ENCODE measurements around the gene LRRC63. TPM values are rescaled to one million over a fixed set of nuclear protein-coding genes. Genes with fewer than 3 reads are reported as not detected.
"Not testable (repeated sequence)": the region's sequence is repeated elsewhere in the genome, so short reads cannot be mapped to it uniquely, and the experiment has no call there.

The LRRC63 gene
- total and polyA plus RNA-seq, 2 donors (not counting 3 experiments of a cell fraction or from before 2014, with no cell fraction given): 0.04 TPM; not detected in 1

DNA sequence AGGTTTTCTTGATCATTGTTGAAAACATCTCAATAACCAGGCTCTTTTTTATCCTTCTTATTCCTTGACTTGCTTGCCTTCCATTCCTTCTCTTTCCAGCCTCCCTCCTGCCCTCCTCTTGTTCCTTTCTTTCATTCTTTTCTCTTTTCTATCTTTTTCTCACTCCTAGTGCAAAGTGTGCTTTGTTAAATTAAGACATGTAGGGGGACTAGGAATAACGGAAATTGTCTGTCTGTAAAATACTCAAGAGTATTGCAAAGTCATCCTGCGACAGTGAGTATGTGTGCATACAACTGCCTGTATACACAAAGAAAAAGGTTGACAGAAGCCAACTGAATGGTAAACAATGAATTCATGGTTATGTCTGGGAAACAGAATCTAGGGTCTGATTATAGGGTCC lies 70.1 kb downstream of the LRRC63 start:
- Histone ChIP-seq H3K9me3 (replicated peaks; ENCODE audit: control insufficient read depth, insufficient read depth, low read length) (no peaks in the 10 kb centered on the region), H3K4me1 (ENCODE audit: control insufficient read depth, extremely low read depth, insufficient read depth, low read length) (no peaks in the 10 kb centered on the region), H3K36me3 (ENCODE audit: control insufficient read depth in 2 of 2, extremely low read depth in 1 of 2, insufficient read depth in 2 of 2, low read length in 2 of 2) (no peaks in the 10 kb centered on the region), H2AFZ (ENCODE audit: low read depth, low read length) (no peak overlapping the region), H3K9me1 (replicated peaks; ENCODE audit: control insufficient read depth, extremely low read depth, insufficient read depth, low read length) (no peaks in the 10 kb centered on the region), H3K9ac (replicated peaks; ENCODE audit: extremely low read depth, insufficient read depth, low read length) (no peak overlapping the region), H3K4me2 (ENCODE audit: insufficient read depth, low read length) (no peak overlapping the region), H3K79me2 (ENCODE audit: control insufficient read depth, insufficient read depth, low read length) (no peaks in the 10 kb centered on the region), H3K4me3 (replicated peaks in 1 of 3; ENCODE audit: insufficient read depth in 1 of 3, low read depth in 1 of 3, low read length in 3 of 3) (no peak overlapping the region), H3K27me3 (ENCODE audit: control insufficient read depth in 2 of 2, insufficient read depth in 2 of 2, low read length in 2 of 2) (peaks cover 0 to 4% of the 10 kb centered on the region in 2 experiments), H3K27ac (ENCODE audit: insufficient read depth, low read depth, low read length) (no peak overlapping the region), H4K20me1 (replicated peaks; ENCODE audit: control insufficient read depth, extremely low read depth, insufficient read depth, low read length) (no peaks in the 10 kb centered on the region)
- dilution Hi-C loops (cut with MboI; ENCODE audit: extremely low pct_ligation_motif_present, low sequenced_read_pairs): no loop called here
- ChIA-PET POLR2A (no interaction called here), CTCF (no interaction called here)
- FAIRE-seq: no peak
- no TSS peak for BruUV-seq (replicated peaks)
- DNase-seq (ENCODE audit: low read depth, low spot score): no peak
- intact Hi-C loops (cut with micrococcal nuclease): no loop called here
- TF ChIP-seq, protein P1, sequence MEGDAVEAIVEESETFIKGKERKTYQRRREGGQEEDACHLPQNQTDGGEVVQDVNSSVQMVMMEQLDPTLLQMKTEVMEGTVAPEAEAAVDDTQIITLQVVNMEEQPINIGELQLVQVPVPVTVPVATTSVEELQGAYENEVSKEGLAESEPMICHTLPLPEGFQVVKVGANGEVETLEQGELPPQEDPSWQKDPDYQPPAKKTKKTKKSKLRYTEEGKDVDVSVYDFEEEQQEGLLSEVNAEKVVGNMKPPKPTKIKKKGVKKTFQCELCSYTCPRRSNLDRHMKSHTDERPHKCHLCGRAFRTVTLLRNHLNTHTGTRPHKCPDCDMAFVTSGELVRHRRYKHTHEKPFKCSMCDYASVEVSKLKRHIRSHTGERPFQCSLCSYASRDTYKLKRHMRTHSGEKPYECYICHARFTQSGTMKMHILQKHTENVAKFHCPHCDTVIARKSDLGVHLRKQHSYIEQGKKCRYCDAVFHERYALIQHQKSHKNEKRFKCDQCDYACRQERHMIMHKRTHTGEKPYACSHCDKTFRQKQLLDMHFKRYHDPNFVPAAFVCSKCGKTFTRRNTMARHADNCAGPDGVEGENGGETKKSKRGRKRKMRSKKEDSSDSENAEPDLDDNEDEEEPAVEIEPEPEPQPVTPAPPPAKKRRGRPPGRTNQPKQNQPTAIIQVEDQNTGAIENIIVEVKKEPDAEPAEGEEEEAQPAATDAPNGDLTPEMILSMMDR (IDR thresholded peaks at IDR 0.05; ENCODE audit: extremely low read depth in 1 of 2, insufficient read depth in 1 of 2, low read depth in 1 of 2, low read length in 2 of 2): no peak
- TF ChIP-seq GATA2 (IDR thresholded peaks at IDR 0.05; ENCODE audit: insufficient read depth, insufficient read length, low read depth, low read length) (no peak), JUN (IDR thresholded peaks at IDR 0.05; ENCODE audit: borderline replicate concordance, insufficient read depth, insufficient read length, low read depth) (no peak), EZH2 (IDR thresholded peaks at IDR 0.05; ENCODE audit: borderline replicate concordance, low read depth, low read length, severe bottlenecking) (no peak), MYC (IDR thresholded peaks at IDR 0.05; ENCODE audit: low read depth, low read length) (no peak), FOS (IDR thresholded peaks at IDR 0.05; ENCODE audit: borderline replicate concordance, insufficient read depth, low read length) (no peak)

DNA sequence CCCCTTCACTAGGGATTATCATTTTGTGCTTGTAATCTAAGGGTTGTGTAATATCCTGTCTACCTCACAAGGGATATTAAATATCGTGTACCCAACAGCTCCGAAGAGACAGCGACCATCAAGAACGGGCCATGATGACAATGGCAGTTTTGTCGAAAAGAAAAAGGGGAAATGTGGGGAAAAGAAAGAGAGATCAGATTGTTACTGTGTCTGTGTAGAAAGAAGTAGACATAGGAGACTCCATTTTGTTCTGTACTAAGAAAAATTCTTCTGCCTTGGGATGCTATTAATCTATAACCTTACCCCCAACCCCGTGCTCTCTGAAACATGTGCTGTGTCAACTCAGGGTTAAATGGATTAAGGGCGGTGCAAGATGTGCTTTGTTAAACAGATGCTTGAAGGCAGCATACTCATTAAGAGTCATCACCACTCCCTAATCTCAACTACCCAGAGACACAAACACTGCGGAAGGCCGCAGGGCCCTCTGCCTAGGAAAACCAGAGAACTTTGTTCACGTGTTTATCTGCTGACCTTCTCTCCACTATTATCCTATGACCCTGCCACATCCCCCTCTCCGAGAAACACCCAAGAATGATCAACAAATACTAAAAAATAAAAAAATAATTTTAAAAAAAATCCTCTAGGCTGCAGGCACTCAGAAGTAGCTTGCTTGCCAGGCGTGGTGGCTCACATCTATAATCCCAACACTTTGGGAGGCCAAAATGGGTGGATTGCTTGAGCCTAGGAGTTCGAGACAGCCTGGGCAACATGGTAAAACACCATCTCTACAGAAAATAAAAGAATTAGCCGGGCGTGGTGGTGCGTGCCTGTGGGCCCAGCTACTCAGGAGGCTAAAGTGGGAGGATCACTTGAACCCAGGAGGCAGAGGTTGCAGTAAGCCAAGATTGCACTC lies 72.4 kb downstream of the LRRC63 start:
- intact Hi-C loops (cut with micrococcal nuclease); dilution Hi-C loops (cut with MboI; ENCODE audit: extremely low pct_ligation_motif_present, low sequenced_read_pairs); H3K9me1 ChIP-seq (replicated peaks; ENCODE audit: control insufficient read depth, extremely low read depth, insufficient read depth, low read length); H3K79me2 ChIP-seq (ENCODE audit: control insufficient read depth, insufficient read depth, low read length); DNase-seq (ENCODE audit: low read depth, low spot score); H3K9me3 ChIP-seq (replicated peaks; ENCODE audit: control insufficient read depth, insufficient read depth, low read length); H4K20me1 ChIP-seq (replicated peaks; ENCODE audit: control insufficient read depth, extremely low read depth, insufficient read depth, low read length); BruUV-seq (replicated peaks); H3K9ac ChIP-seq (replicated peaks; ENCODE audit: extremely low read depth, insufficient read depth, low read length); H3K4me2 ChIP-seq (ENCODE audit: insufficient read depth, low read length); H3K27ac ChIP-seq (ENCODE audit: insufficient read depth, low read depth, low read length); H2AFZ ChIP-seq (ENCODE audit: low read depth, low read length); FAIRE-seq; H3K27me3 ChIP-seq (ENCODE audit: control insufficient read depth in 2 of 2, insufficient read depth in 2 of 2, low read length in 2 of 2); H3K4me3 ChIP-seq (replicated peaks in 1 of 3; ENCODE audit: insufficient read depth in 1 of 3, low read depth in 1 of 3, low read length in 3 of 3); POLR2A ChIA-PET; H3K36me3 ChIP-seq (ENCODE audit: control insufficient read depth in 2 of 2, extremely low read depth in 1 of 2, insufficient read depth in 2 of 2, low read length in 2 of 2); H3K4me1 ChIP-seq (ENCODE audit: control insufficient read depth, extremely low read depth, insufficient read depth, low read length): not testable (repeated sequence)
- CTCF ChIA-PET: interaction anchor here (1.3 kb wide), 1 partner anchor 25 kb away, joined by 5 read pairs; no protein-coding TSS in a partner anchor
